ENCODE results near the gene SEPTIN12.

SEPTIN12 gene

DNA sequence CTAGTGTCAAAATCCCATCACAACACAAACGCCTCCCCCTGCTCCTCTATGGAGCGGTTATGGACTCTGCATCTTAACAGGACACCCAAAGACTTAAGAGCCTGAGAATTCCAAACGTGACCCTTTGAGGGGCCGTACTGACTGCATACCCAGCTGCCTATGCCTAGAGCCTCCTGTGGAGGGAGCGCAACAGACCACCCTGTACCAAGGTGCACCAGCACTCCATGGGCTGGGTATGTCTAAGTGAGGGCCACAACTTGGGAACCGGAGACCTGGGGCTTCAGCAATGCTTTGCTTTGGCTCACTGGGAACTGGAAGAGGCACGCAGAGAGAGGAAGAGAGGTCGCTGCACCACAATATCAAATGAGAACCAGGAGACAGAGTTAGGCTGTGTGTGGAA is 59.5 kb downstream of the SEPTIN12 start:
- TF ChIP-seq CTCF (conservative IDR thresholded peaks at IDR 0.05; ENCODE audit: low read depth, low read length) = no peak
- no peak overlapping the region for H3K4me3 ChIP-seq (ENCODE audit: low read length)
- no peak for DNase-seq (ENCODE audit: low read depth)

Measured in retinal pigment epithelial cell (primary cell).